HEK293T (cell line): Measurements from ENCODE around the gene MORN3.
"Not testable (repeated sequence)": the region's sequence is repeated elsewhere in the genome, so short reads cannot be mapped to it uniquely, and the experiment has no call there.

ENCODE experiments used
- CTBP1 ChIP-seq: fragments of 450-650 bp; IDR thresholded peaks from 2 replicates; pipeline ENCODE4 v1.6.1; 2016; ENCODE audit warnings: borderline replicate concordance
- FOXA1 ChIP-seq: fragments of 450-650 bp; IDR thresholded peaks from 2 replicates; pipeline ENCODE4 v1.6.1; 2016; ENCODE audit warnings: mild to moderate bottlenecking
- HDGF ChIP-seq: fragments of 450-650 bp; IDR thresholded peaks from 2 replicates; pipeline ENCODE4 v1.6.1; 2017; ENCODE audit warnings: antibody characterized with exemption, borderline replicate concordance

DNA sequence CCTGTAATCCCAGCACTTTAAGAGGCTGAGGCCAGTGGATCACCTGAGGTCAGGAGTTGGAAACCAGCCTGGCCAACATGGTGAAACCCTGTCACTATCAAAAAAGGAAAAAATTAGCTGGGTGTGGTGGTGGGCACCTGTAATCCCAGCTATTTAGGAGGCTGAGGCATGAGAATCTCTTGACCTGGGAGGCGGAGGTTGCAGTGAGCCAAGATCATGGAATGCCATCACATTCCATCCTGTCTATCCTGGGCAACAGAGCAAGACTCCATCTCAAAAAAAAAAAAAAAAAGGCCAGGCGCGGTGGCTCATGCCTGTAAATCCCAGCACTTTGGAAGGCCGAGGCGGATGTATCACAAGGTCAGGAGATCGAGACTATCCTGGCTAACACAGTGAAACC, 28.4 kb upstream of the MORN3 start:
- TF ChIP-seq CTBP1, HDGF, FOXA1: not testable (repeated sequence)
